Stimulated activated CD4-positive, alpha-beta T cell treated with anti-CD3 and anti-CD28 coated beads, Interleukin-4, amount 100 ng/mL, for 48 hours (primary cell): ENCODE results near the gene CHML.

Experiments
- DNase-seq, 2 donors: peaks; one replicate each; pipeline ENCODE4 v3.0.0-alpha.2; 2020; ENCODE audit warnings: low read depth in 2 of 2

CHML gene

GRCh38 chr1:241617426-241617825 lies 22.7 kb downstream of the CHML start:
- no peak for DNase-seq

- no peak for DNase-seq
These were observed 24.9 kb downstream of the CHML start for GRCh38 chr1:241615043-241615974.

- no peak for DNase-seq
These were observed 25.6 kb downstream of the CHML start for GRCh38 chr1:241614572-241614971.

GRCh38 chr1:241614144-241614543 lies 26.0 kb downstream of the CHML start:
- no peak for DNase-seq

- no peak for DNase-seq
These were observed 27.4 kb downstream of the CHML start for GRCh38 chr1:241612533-241613477.

- DNase-seq, result no peak
These were observed 28.4 kb downstream of the CHML start for GRCh38 chr1:241611736-241612135.

GRCh38 chr1:241611063-241611462 lies 29.1 kb downstream of the CHML start:
- no peak for DNase-seq

GRCh38 chr1:241610056-241610815 lies 29.9 kb downstream of the CHML start:
- DNase-seq, result no peak

GRCh38 chr1:241608379-241609033 lies 31.7 kb downstream of the CHML start:
- no peak for DNase-seq

GRCh38 chr1:241607497-241607896 lies 32.7 kb downstream of the CHML start:
- DNase-seq, result no peak

GRCh38 chr1:241606544-241606943 lies 33.6 kb downstream of the CHML start:
- DNase-seq, result no peak

GRCh38 chr1:241605146-241605805 lies 34.9 kb downstream of the CHML start:
- DNase-seq, result no peak

- DNase-seq, result no peak
These were observed 36.4 kb downstream of the CHML start for GRCh38 chr1:241603731-241604245.

GRCh38 chr1:241600496-241600901 lies 39.7 kb downstream of the CHML start:
- DNase-seq, result no peak

GRCh38 chr1:241598249-241598648 lies 41.9 kb downstream of the CHML start:
- DNase-seq, result no peak

- DNase-seq, result no peak
These were observed 43.5 kb downstream of the CHML start for GRCh38 chr1:241596633-241597032.

- no peak for DNase-seq
These were observed 47.0 kb downstream of the CHML start for GRCh38 chr1:241593186-241593585.

GRCh38 chr1:241592273-241592958 lies 47.8 kb downstream of the CHML start:
- no peak for DNase-seq

- DNase-seq, result no peak
These were observed 48.4 kb downstream of the CHML start for GRCh38 chr1:241591736-241592135.

- DNase-seq, result no peak
These were observed 48.9 kb downstream of the CHML start for GRCh38 chr1:241591317-241591716.
